Nephron (organoid): ENCODE results near the gene NETO2.
"Not testable (repeated sequence)": the region's sequence is repeated elsewhere in the genome, so short reads cannot be mapped to it uniquely, and the experiment has no call there.

ENCODE experiments used
- H3K27ac Mint-ChIP-seq, 3 experiments: 2 replicates each; pipeline ENCODE4 v1.8.0; 2020; ENCODE audit warnings: mixed read lengths in 3 of 3, mild to moderate bottlenecking in 2 of 3, moderate library complexity in 1 of 3
- H3K27me3 Mint-ChIP-seq: 2 replicates; pipeline ENCODE4 v1.8.0; 2021; ENCODE audit warnings: low read depth, mild to moderate bottlenecking, moderate library complexity, mixed read lengths
- H3K36me3 Mint-ChIP-seq: 2 replicates; pipeline ENCODE4 v1.8.0; 2020; ENCODE audit warnings: low read depth, mixed read lengths
- H3K4me1 Mint-ChIP-seq: 2 replicates; pipeline ENCODE4 v1.8.0; 2020; ENCODE audit warnings: mixed read lengths
- H3K4me3 Mint-ChIP-seq, 3 experiments: 2 replicates each; pipeline ENCODE4 v1.8.0; 2020; ENCODE audit warnings: mild to moderate bottlenecking in 3 of 3, mixed read lengths in 3 of 3, moderate library complexity in 2 of 3
- H3K9me3 Mint-ChIP-seq: 2 replicates; pipeline ENCODE4 v1.8.0; 2020; ENCODE audit warnings: mixed read lengths
- TF ChIP-seq, protein P1 (sequence below), 3 experiments: fragments of 200-600 bp; sonication (generic); IDR thresholded peaks; one replicate each; pipeline ENCODE4 v1.5.0; 2021; ENCODE audit warnings: antibody characterized with exemption in 3 of 3; ENCODE audit not compliant: unreplicated experiment in 3 of 3

Gene NETO2, protein sequence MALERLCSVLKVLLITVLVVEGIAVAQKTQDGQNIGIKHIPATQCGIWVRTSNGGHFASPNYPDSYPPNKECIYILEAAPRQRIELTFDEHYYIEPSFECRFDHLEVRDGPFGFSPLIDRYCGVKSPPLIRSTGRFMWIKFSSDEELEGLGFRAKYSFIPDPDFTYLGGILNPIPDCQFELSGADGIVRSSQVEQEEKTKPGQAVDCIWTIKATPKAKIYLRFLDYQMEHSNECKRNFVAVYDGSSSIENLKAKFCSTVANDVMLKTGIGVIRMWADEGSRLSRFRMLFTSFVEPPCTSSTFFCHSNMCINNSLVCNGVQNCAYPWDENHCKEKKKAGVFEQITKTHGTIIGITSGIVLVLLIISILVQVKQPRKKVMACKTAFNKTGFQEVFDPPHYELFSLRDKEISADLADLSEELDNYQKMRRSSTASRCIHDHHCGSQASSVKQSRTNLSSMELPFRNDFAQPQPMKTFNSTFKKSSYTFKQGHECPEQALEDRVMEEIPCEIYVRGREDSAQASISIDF

DNA sequence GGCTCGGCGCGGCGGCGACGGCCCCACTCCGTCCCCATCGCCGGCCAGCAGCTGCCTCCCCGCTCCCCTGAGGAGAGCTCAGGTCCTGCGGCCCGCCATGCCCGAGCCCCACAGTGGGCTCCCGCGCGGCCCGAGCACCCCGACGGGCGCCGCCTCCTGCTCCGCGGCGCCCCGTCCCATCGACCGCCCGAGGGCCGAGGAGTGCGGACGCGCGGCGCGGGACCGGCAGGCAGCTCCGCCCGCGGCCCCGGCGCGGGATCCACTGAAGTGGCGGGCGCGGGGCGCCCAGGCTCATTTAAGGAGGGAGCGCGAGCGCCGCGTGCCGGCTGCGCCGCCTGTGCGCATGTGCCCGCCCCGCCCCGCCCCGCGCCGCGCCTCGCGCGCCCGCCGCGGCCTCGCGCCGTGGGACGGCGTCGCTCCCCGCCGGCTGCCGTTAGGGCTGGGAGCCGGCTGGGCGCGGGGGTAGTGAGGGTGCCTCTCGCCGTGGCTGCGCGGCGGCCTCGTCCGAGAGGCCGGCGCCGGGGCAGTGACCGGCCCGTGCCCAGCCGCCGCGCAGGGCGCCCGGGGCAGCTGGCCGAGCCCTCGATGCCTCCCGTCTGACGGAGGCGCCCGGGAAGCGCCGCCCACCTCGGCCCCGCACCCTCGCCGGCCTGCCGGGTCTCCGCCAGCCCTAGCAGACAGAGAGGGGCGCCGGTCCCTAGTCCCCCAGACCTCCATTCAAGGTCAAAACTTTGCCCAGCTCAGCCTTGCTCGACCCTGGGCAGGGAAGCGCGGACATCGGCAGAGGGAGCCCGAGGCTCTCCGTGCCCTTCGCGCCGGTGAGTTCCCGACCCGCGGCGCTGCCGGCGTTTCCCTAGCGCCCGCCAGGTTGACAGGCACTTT, at the start of gene NETO2:
TSS of gene NETO2 (minus strand) at position 269 of the 882 bp plus-strand sequence. CDS start 333 bp downstream, outside the sequence.
- TF ChIP-seq, protein P1, sequence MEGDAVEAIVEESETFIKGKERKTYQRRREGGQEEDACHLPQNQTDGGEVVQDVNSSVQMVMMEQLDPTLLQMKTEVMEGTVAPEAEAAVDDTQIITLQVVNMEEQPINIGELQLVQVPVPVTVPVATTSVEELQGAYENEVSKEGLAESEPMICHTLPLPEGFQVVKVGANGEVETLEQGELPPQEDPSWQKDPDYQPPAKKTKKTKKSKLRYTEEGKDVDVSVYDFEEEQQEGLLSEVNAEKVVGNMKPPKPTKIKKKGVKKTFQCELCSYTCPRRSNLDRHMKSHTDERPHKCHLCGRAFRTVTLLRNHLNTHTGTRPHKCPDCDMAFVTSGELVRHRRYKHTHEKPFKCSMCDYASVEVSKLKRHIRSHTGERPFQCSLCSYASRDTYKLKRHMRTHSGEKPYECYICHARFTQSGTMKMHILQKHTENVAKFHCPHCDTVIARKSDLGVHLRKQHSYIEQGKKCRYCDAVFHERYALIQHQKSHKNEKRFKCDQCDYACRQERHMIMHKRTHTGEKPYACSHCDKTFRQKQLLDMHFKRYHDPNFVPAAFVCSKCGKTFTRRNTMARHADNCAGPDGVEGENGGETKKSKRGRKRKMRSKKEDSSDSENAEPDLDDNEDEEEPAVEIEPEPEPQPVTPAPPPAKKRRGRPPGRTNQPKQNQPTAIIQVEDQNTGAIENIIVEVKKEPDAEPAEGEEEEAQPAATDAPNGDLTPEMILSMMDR (IDR thresholded peaks at IDR 0.05; ENCODE audit: unreplicated experiment in 3 of 3): peak; percentile 33 to 57 (median 56)
- Mint-ChIP-seq H3K27ac (no peak within 1 kb of the TSS), H3K4me3 (peak within 1 kb of the TSS; percentile 81 to 93 (median 90)), H3K27me3 (peaks cover 33% of the 10 kb centered on the region), H3K9me3 (no peaks in the 10 kb centered on the region), H3K36me3 (no peaks in the 10 kb centered on the region), H3K4me1 (peaks cover 11% of the 10 kb centered on the region)

DNA sequence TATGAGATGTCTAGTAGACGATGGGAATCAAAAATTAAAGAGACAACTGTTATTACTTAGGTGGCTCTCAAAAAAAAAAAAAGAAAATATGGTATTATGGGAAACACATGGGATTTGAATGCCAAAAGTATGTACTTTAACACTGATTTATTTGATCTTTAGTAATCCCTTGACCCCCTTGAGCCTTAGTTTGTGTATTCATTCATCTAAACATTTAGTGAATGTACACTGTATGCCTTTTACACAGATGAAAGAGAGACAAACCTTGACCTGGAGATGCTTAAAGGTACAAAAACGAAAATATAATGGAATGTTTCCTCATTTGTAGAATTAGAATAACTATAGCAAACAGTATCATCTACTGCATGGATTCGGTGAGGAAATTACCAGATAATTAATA, 38.6 kb upstream of the NETO2 start:
- TF ChIP-seq, protein P1 (IDR thresholded peaks at IDR 0.05; ENCODE audit: unreplicated experiment in 3 of 3): no peak
- no peaks in the 10 kb centered on the region for H3K4me1 Mint-ChIP-seq
- no peak overlapping the region for H3K27ac Mint-ChIP-seq
- peaks cover 39% of the 10 kb centered on the region for H3K36me3 Mint-ChIP-seq
- H3K4me3 Mint-ChIP-seq: no peak overlapping the region
- H3K9me3 Mint-ChIP-seq: peaks cover 34% of the 10 kb centered on the region
- H3K27me3 Mint-ChIP-seq: no peaks in the 10 kb centered on the region

- Mint-ChIP-seq H3K36me3 (peaks cover 39% of the 10 kb centered on the region), H3K9me3 (peaks cover 34% of the 10 kb centered on the region)
- not testable (repeated sequence) for H3K4me3 Mint-ChIP-seq, H3K4me1 Mint-ChIP-seq, H3K27ac Mint-ChIP-seq, H3K27me3 Mint-ChIP-seq
Measured at GRCh38 chr16:47181066-47181465, 37.3 kb upstream of the NETO2 start.

DNA sequence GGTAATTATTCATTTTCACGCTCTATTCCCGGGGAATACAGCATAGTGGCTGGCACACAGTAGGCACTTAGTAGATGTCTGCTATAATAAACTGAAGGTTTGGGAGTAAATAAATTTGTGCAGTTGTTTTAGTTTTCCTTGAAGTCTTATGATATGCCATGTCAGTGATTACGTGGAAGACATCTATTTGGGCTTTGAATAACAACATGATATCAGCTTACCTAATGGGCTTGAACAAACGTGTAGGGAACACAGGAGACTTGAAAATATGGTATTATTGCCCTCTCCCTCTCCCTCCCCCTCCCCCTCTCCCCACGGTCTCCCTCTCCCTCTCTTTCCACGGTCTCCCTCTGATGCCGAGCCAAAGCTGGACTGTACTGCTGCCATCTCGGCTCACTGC, 36.3 kb upstream of the NETO2 start:
- Mint-ChIP-seq H3K27me3 (no peaks in the 10 kb centered on the region), H3K9me3 (peaks cover 31% of the 10 kb centered on the region), H3K36me3 (peaks cover 35% of the 10 kb centered on the region), H3K27ac (no peak overlapping the region), H3K4me3 (no peak overlapping the region), H3K4me1 (no peaks in the 10 kb centered on the region)
- TF ChIP-seq, protein P1 (IDR thresholded peaks at IDR 0.05; ENCODE audit: unreplicated experiment in 3 of 3): no peak

GRCh38 chr16:47175152-47175551, 31.4 kb upstream of the NETO2 start:
- no peaks in the 10 kb centered on the region for H3K4me1 Mint-ChIP-seq
- no peak overlapping the region for H3K4me3 Mint-ChIP-seq
- peaks cover 7% of the 10 kb centered on the region for H3K9me3 Mint-ChIP-seq
- H3K36me3 Mint-ChIP-seq: peaks cover 15% of the 10 kb centered on the region
- no peaks in the 10 kb centered on the region for H3K27me3 Mint-ChIP-seq
- TF ChIP-seq, protein P1 (IDR thresholded peaks at IDR 0.05; ENCODE audit: unreplicated experiment in 3 of 3): no peak
- H3K27ac Mint-ChIP-seq: no peak overlapping the region
